Fibroblast of mammary gland (primary cell): Measurements from ENCODE around the gene SRPRB.

ENCODE experiments used
- DNase-seq: peaks from one replicate; pipeline ENCODE4 v3.0.0-alpha.2; 2010; ENCODE audit warnings: low read depth
- H3K4me3 ChIP-seq: 2 replicates; pipeline ENCODE4 v1.5.1; 2011; ENCODE audit warnings: low read depth, mild to moderate bottlenecking, low read length, moderate library complexity; ENCODE audit not compliant: control insufficient read depth
- TF ChIP-seq, protein P1 (sequence below): conservative IDR thresholded peaks from 2 replicates; pipeline ENCODE4 v1.5.1; 2011; ENCODE audit warnings: low read depth, low read length, inconsistent platforms; ENCODE audit not compliant: control insufficient read depth, insufficient read depth

The SRPRB gene

DNA sequence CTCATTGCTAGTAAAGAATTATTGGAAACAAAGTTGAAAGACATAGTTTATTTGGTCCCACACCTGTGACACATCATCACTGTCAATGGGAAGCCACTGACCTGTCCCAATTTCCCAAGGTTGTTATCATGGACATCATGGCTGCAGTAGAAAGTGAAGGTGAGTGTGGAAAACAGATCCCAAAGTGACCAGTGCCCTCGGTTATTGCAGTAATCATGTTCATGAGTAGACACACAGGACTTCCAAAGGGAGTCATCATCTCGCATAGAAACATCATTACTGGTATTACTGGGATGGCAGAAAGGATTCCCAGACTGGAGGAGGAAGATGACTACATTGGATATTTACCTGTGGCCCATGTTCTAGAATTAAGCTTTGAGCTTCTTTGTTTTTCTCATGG, 44.7 kb upstream of the SRPRB start:
- H3K4me3 ChIP-seq: no peak overlapping the region
- TF ChIP-seq, protein P1, sequence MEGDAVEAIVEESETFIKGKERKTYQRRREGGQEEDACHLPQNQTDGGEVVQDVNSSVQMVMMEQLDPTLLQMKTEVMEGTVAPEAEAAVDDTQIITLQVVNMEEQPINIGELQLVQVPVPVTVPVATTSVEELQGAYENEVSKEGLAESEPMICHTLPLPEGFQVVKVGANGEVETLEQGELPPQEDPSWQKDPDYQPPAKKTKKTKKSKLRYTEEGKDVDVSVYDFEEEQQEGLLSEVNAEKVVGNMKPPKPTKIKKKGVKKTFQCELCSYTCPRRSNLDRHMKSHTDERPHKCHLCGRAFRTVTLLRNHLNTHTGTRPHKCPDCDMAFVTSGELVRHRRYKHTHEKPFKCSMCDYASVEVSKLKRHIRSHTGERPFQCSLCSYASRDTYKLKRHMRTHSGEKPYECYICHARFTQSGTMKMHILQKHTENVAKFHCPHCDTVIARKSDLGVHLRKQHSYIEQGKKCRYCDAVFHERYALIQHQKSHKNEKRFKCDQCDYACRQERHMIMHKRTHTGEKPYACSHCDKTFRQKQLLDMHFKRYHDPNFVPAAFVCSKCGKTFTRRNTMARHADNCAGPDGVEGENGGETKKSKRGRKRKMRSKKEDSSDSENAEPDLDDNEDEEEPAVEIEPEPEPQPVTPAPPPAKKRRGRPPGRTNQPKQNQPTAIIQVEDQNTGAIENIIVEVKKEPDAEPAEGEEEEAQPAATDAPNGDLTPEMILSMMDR: no peak
- DNase-seq: no peak

DNA sequence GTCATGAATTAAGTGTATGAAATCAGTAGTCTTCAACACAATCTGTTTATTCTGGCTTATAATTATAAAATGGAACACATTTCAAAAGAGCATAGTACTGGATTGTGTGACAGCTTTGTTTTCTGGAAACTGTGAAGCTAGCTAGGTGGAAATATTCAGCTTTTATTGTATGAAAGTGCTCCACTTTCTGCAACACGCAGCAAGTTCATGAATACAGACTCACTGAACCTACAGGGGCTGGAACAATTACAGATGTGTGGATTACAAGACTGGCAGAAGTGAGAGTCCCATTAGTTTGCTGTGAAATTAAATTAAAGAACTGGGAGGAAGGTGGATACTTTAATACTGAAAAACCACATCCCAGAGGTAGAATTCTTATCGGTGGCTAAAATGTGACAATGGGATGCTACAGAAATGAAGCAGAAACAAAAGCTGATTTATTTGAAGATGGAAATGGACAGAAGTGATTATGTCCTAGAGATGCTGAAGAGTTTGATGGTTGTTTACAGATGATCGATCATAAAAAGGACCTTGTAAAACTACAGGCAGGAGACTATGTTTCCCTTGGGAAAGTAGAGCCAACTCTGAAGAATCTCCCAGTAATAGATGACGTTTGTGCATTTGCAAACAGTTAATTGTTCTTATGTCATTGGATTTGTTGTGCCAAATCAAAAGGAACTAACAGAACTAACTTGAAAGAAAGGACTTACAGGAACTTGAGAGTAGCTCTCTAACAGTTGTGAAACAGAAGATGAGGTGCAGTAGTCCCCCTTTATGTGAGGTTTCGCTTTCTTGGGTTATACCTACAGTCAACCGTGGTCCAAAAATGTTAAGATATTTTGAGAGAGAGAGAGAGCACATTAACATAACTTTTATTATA, 43.8 kb upstream of the SRPRB start:
- no peak for DNase-seq
- no peak overlapping the region for H3K4me3 ChIP-seq
- TF ChIP-seq, protein P1: no peak

DNA sequence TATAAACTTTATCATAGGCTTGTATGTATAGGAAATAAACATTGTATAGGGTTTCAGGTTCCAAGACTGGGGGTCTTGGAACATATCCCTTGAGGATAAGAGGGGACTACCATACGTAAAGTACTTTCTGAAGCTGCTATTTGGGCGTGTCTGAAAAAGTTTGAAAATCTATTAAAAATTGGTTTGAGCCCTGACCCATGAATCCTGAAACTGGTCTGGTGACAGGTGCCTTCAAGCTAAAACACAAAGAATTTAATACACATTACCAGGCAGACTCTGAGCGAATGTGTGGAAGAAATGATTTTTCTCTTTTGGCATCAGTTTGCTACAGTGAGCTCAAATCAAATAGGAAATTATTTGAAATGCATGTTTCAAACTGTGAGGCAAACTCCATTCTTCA, 43.1 kb upstream of the SRPRB start:
- H3K4me3 ChIP-seq: no peak overlapping the region
- TF ChIP-seq, protein P1: no peak
- DNase-seq: no peak

DNA sequence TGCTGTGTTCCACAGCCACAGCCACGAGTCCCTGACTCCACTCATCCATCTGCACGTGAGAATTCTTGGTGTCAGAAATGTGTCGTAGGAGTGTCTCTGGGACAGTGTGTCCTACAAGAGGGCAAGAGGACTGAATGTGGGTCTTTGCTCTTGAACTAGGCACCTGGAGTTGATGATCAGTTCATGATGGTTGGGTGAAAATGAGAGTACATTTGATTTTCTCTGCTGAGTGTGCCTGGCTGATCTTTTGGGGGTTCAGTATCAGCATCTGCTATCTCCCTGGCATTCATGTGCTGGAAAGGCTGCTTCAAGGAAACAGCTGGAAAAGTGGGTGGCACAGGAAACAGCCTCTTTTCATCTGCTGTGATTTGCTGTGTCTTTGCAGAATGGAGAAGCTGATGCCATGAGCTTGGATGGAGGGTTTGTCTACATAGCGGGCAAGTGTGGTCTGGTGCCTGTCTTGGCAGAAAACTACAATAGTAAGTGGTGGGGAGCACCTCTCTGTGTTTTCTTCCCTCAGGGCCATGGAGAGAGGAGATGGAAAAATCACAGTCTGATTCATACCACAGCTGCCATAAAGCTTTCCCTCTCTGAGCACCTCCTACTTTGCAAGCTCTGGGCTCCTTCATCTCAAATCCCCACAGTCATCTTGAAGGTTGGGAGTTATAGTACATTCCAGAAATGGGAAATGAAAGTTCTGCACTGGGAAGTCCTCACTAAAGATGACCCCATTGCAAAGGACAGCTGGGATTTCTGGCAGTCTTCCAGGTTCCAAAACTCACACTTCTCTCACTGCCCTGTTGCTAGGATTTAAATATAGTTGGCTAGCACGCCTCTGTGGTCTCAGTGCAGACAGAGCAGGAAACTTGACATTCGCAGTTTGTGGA, 41.6 kb upstream of the SRPRB start:
- TF ChIP-seq, protein P1: no peak
- peak; percentile 6 for DNase-seq
- H3K4me3 ChIP-seq: no peak overlapping the region

DNA sequence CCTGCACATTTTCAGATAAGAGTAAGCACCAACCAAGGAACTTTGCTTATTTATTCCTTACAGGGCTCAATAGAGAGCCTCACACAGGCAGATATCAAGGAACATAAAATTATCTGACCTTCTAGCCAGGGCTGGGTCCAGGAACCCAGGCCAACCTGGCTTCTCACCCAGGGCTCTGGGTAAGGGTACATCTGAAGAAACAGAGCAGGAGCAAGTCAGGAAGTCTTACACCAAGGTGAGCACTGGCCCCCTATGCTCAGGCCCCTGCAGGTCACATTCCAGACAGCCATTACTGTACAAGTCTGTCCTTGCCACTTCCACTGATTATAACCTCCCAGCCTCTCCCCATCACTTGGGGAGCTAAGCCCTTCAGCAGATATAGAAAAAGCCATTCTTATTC, 40.4 kb upstream of the SRPRB start:
- DNase-seq: no peak
- H3K4me3 ChIP-seq: no peak overlapping the region
- TF ChIP-seq, protein P1: no peak

DNA sequence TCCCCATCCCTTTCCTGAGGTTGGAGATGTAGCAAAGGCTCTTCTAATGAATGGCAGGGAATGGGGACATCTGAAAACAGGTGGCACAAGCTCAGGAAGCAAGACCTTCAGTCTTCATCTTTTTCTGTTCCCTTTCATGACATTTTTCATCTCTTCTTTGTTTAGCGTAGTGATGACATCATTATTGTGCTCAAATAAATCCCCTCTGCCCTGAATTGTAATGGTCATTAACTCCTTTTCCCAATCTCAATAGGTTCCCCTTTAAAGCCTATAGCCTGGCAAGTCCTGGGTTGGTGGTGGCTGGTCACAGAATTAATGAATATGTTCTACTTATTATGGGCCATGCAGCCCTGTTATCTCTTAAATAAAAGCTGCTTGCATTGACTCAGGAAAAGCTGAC, 38.0 kb upstream of the SRPRB start:
- DNase-seq: no peak
- TF ChIP-seq, protein P1: no peak
- H3K4me3 ChIP-seq: no peak overlapping the region
